HG03095 (cell line): ENCODE data around the gene SLC10A6.

Source experiments
- ATAC-seq: cut with Tn5 transposase; IDR thresholded peaks from one replicate; pipeline ENCODE4 v1.9.1; 2021; ENCODE audit warnings: moderate library complexity; ENCODE audit not compliant: unreplicated experiment

Gene SLC10A6

GRCh38 chr4:86853209-86853608 lies 4.0 kb upstream of the SLC10A6 start:
- no peak for ATAC-seq

- no peak for ATAC-seq
Measured at GRCh38 chr4:86848136-86848535, 1.0 kb downstream of the SLC10A6 start.

GRCh38 chr4:86847571-86847970 lies 1.6 kb downstream of the SLC10A6 start:
- no peak for ATAC-seq

GRCh38 chr4:86846921-86847320 lies 2.3 kb downstream of the SLC10A6 start:
- ATAC-seq = no peak

- no peak for ATAC-seq
Measured at GRCh38 chr4:86845593-86845992, 3.6 kb downstream of the SLC10A6 start.

GRCh38 chr4:86841309-86841708 lies 7.9 kb downstream of the SLC10A6 start:
- ATAC-seq = no peak

- no peak for ATAC-seq
Measured at GRCh38 chr4:86840858-86841257, 8.3 kb downstream of the SLC10A6 start.

GRCh38 chr4:86837691-86838503 lies 11.3 kb downstream of the SLC10A6 start:
- no peak for ATAC-seq

- no peak for ATAC-seq
Measured at GRCh38 chr4:86835677-86836076, 13.5 kb downstream of the SLC10A6 start.

- ATAC-seq = no peak
Measured at GRCh38 chr4:86834901-86835300, 14.3 kb downstream of the SLC10A6 start.

GRCh38 chr4:86833615-86834014 lies 15.6 kb downstream of the SLC10A6 start:
- no peak for ATAC-seq

- ATAC-seq = no peak
Measured at GRCh38 chr4:86831262-86832130, 17.7 kb downstream of the SLC10A6 start.

GRCh38 chr4:86825511-86825910 lies 23.7 kb downstream of the SLC10A6 start:
- no peak for ATAC-seq

- ATAC-seq = no peak
Measured at GRCh38 chr4:86822136-86822535, 27.0 kb downstream of the SLC10A6 start.

GRCh38 chr4:86821151-86821550 lies 28.0 kb downstream of the SLC10A6 start:
- no peak for ATAC-seq

- no peak for ATAC-seq
Measured at GRCh38 chr4:86819561-86819960, 29.6 kb downstream of the SLC10A6 start.

GRCh38 chr4:86818841-86819240 lies 30.3 kb downstream of the SLC10A6 start:
- no peak for ATAC-seq

- ATAC-seq = no peak
Measured at GRCh38 chr4:86818211-86818610, 31.0 kb downstream of the SLC10A6 start.

- ATAC-seq = no peak
Measured at GRCh38 chr4:86816501-86817273, 32.5 kb downstream of the SLC10A6 start.

GRCh38 chr4:86815653-86816052 lies 33.5 kb downstream of the SLC10A6 start:
- no peak for ATAC-seq

- no peak for ATAC-seq
Measured at GRCh38 chr4:86810847-86811246, 38.3 kb downstream of the SLC10A6 start.
